ENCODE results near the gene TNIK.

DNA sequence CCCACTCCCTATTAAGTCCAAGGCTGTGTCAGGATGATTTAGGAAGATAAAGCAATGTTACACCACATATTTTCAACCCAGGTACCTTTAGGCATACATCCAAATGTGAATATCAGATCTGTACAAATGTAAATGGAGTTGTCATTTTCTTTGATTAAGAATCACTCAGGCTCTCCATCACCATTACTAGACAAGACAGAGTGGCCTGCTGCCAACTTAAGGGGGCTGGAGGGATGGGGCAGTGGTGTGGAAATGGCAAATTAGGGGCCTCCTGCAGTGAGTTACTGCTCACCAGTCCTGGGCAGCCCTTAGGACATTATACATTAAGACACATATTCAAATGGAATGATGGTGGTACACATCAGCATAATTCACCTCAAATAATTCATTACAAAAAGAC lies 211.0 kb downstream of the TNIK start:
- TF ChIP-seq POLR2AphosphoS5 (IDR thresholded peaks at IDR 0.05), result no peak
- no peak for TF ChIP-seq CTCF (IDR thresholded peaks at IDR 0.05 in 8 of 11, conservative IDR thresholded peaks at IDR 0.05 in 3 of 11)
- no peak for TF ChIP-seq POLR2A (IDR thresholded peaks at IDR 0.05)
